Osteoblast (primary cell): ENCODE measurements around the gene HSPA4. TPM values are rescaled to one million over a fixed set of nuclear protein-coding genes. Genes with fewer than 3 reads are reported as not detected.
A peak's percentile ranks its signal among the peaks of the same experiment; 100 is the strongest.

Experiments
- DNase-seq: peaks from one replicate; pipeline ENCODE4 v3.0.0; 2011; ENCODE audit warnings: low spot score, mixed read lengths; ENCODE audit not compliant: insufficient read length; ENCODE audit errors: missing footprints
- H2AFZ ChIP-seq: 2 replicates; pipeline ENCODE4 v1.6.0; 2011; ENCODE audit warnings: mild to moderate bottlenecking, low read length
- H3K27ac ChIP-seq: 2 replicates; pipeline ENCODE4 v1.5.1; 2011; ENCODE audit warnings: mild to moderate bottlenecking, low read depth, low read length, moderate library complexity
- H3K27me3 ChIP-seq: 2 replicates; pipeline ENCODE4 v1.6.0; 2012; ENCODE audit warnings: mild to moderate bottlenecking, control low read depth, inconsistent platforms, low read length, moderate library complexity; ENCODE audit not compliant: insufficient read depth
- H3K36me3 ChIP-seq: 2 replicates; pipeline ENCODE4 v1.5.1; 2011; ENCODE audit warnings: mild to moderate bottlenecking, low read length, control low read depth, moderate library complexity; ENCODE audit not compliant: insufficient read depth
- H3K4me1 ChIP-seq: 2 replicates; pipeline ENCODE4 v1.5.1; 2011; ENCODE audit warnings: mild to moderate bottlenecking, low read length, control low read depth, moderate library complexity; ENCODE audit not compliant: insufficient read depth
- H3K4me2 ChIP-seq: 2 replicates; pipeline ENCODE4 v1.6.0; 2011; ENCODE audit warnings: mild to moderate bottlenecking, low read length; ENCODE audit not compliant: insufficient read depth
- H3K4me3 ChIP-seq: fragments of 200-600 bp; sonication (generic); 3 replicates; pipeline ENCODE4 v1.5.1; 2012; ENCODE audit warnings: mild to moderate bottlenecking, low read length, inconsistent platforms; ENCODE audit not compliant: insufficient read depth
- H3K79me2 ChIP-seq: 2 replicates; pipeline ENCODE4 v1.6.0; 2012; ENCODE audit warnings: mild to moderate bottlenecking, low read length, control low read depth, inconsistent platforms; ENCODE audit not compliant: insufficient read depth
- H3K9me3 ChIP-seq: 2 replicates; pipeline ENCODE4 v1.5.1; 2011; ENCODE audit warnings: low read depth, low read length, control low read depth
- H4K20me1 ChIP-seq: 2 replicates; pipeline ENCODE4 v1.6.0; 2012; ENCODE audit warnings: mild to moderate bottlenecking, low read length, control low read depth; ENCODE audit not compliant: insufficient read depth
- CTCF ChIP-seq: IDR thresholded peaks from 2 replicates; pipeline ENCODE4 v1.5.1; 2011; ENCODE audit warnings: mild to moderate bottlenecking, low read depth, low read length, moderate library complexity; ENCODE audit errors: extremely low read depth
- total RNA-seq: library from RNA; depleted of rRNA; stranded (reverse); fragments of >200 nt; gene quantifications from 2 replicates; pipeline ENCODE4 v1.2.3, GENCODE V29; 2012

HSPA4 gene
- total RNA-seq, 1 donor = 135 TPM

DNA sequence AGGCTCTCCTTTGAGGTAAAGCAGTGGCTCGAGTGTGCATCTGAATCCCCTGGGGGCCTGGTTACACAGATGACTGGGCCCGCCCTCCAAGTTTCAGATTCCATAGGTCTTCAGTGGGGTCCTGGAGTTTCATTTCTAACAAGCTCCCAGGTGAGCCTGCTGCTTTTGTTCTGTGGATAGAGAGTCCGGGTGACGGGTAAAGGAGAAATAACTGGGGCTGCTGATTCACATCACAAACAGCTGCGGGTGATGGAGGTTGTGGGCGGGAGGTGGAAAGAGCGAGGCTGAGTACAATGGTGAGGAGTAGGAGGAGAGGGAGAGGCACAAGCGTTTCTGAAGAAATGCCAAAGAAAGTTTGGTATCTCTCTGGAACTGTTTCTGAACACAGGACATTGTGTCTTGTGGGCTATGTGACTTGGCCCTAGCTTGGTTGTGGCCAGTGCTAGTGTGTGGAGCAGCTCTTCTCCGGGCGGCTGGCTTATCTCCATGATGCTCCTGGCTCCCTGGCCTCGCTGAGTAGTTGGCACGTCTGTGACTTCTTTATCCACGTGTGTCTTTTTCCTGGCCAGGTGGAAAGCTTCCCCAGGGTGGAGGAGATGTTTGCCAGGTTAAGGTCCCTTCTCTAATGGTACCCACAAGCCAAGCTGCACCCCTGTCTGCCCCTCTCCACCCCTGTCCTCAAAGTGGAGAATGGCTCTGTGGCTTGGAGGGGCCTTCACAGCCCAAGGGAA, 61.7 kb downstream of the HSPA4 start:
- H3K79me2 ChIP-seq = no peaks in the 10 kb centered on the region
- H3K4me2 ChIP-seq = peak overlapping the region; percentile 21
- no peak overlapping the region for H3K27ac ChIP-seq
- H2AFZ ChIP-seq = no peak overlapping the region
- no peak overlapping the region for H3K4me3 ChIP-seq
- no peaks in the 10 kb centered on the region for H4K20me1 ChIP-seq
- H3K9me3 ChIP-seq = no peaks in the 10 kb centered on the region
- peaks cover 11% of the 10 kb centered on the region for H3K4me1 ChIP-seq
- peaks cover 5% of the 10 kb centered on the region for H3K27me3 ChIP-seq
- H3K36me3 ChIP-seq = no peaks in the 10 kb centered on the region
- no peak for TF ChIP-seq CTCF
- peak; percentile 87 for DNase-seq

- Histone ChIP-seq H3K27me3 (peaks cover 5% of the 10 kb centered on the region), H3K9me3 (no peaks in the 10 kb centered on the region), H3K4me3 (no peak overlapping the region), H2AFZ (no peak overlapping the region), H3K4me2 (no peak overlapping the region), H3K36me3 (no peaks in the 10 kb centered on the region), H3K27ac (no peak overlapping the region), H3K4me1 (peaks cover 11% of the 10 kb centered on the region), H4K20me1 (no peaks in the 10 kb centered on the region), H3K79me2 (no peaks in the 10 kb centered on the region)
- no peak for DNase-seq
- no peak for TF ChIP-seq CTCF
These were observed 62.5 kb downstream of the HSPA4 start for GRCh38 chr5:133114166-133114932.

DNA sequence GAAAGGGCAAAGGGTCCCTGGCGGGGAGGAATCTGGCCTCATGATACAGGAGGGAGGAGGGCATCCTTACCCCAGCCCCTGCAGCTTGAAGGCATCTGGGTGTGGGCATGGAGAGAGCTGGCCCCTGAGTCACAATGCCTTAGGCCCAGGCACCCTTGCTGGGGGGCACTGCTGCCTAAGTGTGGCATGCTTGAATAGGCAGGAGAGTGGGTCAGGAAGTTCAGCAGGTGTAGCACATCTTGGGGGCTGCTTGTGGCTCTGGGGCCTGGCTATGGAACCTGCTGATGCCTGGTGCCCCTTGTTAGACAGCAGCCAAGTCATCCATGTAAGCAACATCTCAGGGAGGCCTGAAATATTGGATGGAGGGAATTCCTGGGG, 63.1 kb downstream of the HSPA4 start:
- H3K36me3 ChIP-seq = no peaks in the 10 kb centered on the region
- H2AFZ ChIP-seq = no peak overlapping the region
- no peak overlapping the region for H3K4me2 ChIP-seq
- no peaks in the 10 kb centered on the region for H3K79me2 ChIP-seq
- no peak overlapping the region for H3K4me3 ChIP-seq
- H3K27ac ChIP-seq = no peak overlapping the region
- peaks cover 5% of the 10 kb centered on the region for H3K27me3 ChIP-seq
- no peaks in the 10 kb centered on the region for H3K9me3 ChIP-seq
- H3K4me1 ChIP-seq = peaks cover 11% of the 10 kb centered on the region
- H4K20me1 ChIP-seq = no peaks in the 10 kb centered on the region
- no peak for DNase-seq
- TF ChIP-seq CTCF = no peak

DNA sequence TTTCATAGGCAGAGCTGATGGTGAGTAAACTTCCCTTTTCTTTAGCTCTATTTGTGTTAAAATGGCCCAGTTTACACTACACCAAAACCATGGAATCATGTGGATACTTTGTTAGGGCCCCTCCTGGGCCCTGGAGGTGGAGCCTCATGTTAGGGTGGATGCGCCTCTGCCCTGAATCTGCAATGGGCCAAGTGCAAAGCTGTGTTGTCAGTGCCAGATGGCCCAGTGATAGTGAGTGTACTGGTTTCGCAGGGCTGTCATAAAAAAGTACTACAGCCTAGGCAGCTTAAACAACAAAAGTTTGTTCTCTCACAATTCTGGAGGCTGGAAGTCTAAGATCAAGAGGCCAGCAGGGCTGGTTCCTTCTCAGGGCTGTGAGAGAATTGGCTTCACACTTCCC, 64.8 kb downstream of the HSPA4 start:
- no peaks in the 10 kb centered on the region for H3K36me3 ChIP-seq
- no peak for TF ChIP-seq CTCF
- H3K79me2 ChIP-seq = no peaks in the 10 kb centered on the region
- no peak for DNase-seq
- H3K4me2 ChIP-seq = no peak overlapping the region
- H3K9me3 ChIP-seq = no peaks in the 10 kb centered on the region
- H3K4me3 ChIP-seq = no peak overlapping the region
- no peaks in the 10 kb centered on the region for H4K20me1 ChIP-seq
- peaks cover 5% of the 10 kb centered on the region for H3K27me3 ChIP-seq
- H3K27ac ChIP-seq = no peak overlapping the region
- H3K4me1 ChIP-seq = peaks cover 8% of the 10 kb centered on the region
- H2AFZ ChIP-seq = no peak overlapping the region
